HG03045 (cell line): Measurements from ENCODE around the gene FLRT1.

ENCODE experiments used
- ATAC-seq: cut with Tn5 transposase; IDR thresholded peaks from one replicate; pipeline ENCODE4 v1.9.1; 2021; ENCODE audit warnings: mild to moderate bottlenecking, moderate library complexity; ENCODE audit not compliant: unreplicated experiment

Gene FLRT1, protein sequence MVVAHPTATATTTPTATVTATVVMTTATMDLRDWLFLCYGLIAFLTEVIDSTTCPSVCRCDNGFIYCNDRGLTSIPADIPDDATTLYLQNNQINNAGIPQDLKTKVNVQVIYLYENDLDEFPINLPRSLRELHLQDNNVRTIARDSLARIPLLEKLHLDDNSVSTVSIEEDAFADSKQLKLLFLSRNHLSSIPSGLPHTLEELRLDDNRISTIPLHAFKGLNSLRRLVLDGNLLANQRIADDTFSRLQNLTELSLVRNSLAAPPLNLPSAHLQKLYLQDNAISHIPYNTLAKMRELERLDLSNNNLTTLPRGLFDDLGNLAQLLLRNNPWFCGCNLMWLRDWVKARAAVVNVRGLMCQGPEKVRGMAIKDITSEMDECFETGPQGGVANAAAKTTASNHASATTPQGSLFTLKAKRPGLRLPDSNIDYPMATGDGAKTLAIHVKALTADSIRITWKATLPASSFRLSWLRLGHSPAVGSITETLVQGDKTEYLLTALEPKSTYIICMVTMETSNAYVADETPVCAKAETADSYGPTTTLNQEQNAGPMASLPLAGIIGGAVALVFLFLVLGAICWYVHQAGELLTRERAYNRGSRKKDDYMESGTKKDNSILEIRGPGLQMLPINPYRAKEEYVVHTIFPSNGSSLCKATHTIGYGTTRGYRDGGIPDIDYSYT

DNA sequence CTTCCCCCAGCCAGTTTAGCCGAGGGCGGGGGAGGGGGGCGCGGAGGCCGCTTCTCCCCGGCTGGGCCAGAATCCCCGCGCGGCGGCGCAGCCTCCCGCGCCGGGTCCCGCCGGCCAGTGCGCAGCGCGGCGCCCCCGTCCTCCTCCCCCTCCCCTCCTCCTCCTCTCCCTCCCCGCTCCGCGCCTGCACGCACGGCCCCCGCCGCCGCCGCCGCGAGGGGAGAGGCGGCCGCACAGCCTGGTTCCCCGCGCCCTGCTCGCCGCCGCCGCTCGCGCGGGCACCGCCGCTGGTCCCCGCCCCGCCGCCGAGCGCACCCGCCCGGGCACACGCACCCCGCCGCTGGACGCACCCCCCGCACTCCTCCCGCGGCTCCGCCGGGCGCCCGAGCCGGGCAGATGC is at the start of gene FLRT1:
Gene FLRT1, plus strand, starts transcription at position 356 of the 400 bp plus-strand sequence. CDS start 80,337 bp downstream, outside the sequence.
- no peak for ATAC-seq

DNA sequence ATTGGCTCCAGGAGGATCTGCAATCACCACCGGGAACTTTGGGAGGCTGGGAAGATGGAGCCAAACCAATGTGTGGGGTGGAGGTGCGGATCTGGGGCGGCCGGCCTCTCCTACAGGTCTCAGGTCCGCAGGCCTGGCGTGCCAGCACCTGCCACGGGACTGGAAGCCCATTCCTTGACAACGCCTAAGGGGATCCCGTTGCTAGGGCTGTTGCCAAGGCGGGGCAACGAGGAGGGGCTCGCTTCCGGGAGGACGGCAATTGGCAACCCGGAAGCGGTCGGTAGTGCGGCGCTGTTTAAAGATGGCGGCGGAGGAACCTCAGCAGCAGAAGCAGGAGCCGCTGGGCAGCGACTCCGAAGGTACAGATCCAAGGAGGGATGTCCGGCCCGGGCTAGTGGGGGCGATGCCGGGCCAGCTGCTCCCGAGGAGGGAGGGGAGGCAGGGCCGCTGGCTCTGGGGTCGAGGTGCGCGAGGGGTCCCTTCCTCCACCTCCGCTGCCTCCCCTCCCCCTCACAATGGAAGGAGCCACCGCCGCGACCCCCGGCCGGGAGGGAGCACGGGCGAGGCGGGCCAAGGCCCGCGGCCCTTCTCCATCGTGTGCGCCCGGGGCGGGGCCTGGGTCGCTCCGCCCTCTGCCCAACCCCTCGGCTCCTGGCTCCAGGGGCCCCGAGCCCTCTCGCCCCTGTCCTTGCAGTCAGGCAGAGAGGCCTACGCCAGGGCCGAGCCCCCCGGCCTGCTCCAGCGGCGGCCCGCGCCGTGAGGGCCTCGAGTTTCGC is 49.4 kb upstream of the FLRT1 start, which contains the start of gene OTUB1:
Gene OTUB1, plus strand, starts transcription at position 283 of the 776 bp plus-strand sequence. Its CDS starts 19 bp downstream, at position 302.
- peak; percentile 87 for ATAC-seq

DNA sequence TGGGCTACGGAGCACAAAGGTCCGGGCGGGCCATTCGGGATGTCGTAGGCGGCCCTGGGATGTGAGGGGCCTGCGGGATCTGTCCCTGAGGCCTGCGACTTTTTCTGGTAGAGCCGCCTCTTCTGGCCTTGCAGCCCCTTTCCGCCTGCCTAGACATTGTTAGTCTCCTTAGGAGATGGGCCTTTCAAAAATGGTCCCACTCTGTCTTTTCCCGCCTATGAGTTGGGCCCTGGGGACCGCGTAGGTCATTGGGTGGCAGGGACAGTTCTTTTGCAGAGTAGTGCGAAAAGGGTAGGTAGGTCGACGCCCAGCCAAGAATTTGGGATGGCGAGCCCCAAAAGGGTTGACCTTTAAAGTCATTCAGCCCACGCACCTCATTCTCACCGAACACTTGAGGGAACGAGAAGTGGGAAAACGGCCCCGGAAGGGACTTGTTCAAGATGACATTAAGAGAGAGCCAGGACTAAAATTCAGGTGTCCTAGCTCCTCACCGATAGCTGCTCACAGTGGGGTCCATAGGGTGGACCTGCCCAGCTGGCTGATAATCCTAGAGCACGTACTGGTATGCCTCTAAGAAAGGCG is 48.7 kb upstream of the FLRT1 start:
- ATAC-seq = no peak

DNA sequence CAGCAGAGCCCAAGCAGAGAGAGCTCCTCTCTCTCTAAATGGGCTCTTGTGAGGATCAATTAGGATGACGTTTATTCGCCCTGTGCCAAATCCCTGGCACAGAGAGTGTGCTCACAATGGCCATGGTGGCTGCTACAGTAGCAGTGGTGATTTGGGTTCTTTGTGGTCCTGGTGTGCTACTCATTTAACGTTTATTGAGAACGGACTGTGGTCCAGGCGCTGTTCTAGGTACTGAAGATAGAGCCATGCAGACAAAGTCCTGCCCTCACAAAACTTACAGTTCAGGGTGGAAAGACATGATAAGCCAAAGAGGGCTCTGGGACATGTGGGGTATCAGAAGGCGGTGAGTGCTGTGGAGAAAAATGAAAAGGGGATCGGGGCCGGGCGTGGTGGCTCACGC is 44.2 kb upstream of the FLRT1 start:
- no peak for ATAC-seq

DNA sequence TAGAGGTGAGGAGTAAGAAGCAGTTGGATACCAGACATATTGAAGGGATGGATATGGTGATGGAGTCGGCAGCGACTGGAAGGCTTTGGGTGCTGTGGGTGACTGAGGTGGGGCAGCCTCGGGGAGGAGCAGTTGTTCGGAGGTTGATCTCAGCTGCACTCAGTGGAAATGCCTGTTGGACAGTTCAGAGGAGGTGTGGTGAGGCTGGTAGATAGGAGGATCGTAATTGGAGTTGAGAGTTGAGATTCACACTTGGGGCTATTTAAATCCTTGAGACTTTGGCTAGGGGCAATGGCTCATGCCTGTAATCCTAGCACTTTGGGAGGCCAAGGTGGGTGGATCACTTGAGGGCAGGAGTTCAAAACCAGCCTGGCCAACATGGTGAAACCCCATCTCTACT is 42.6 kb upstream of the FLRT1 start:
- ATAC-seq = no peak

DNA sequence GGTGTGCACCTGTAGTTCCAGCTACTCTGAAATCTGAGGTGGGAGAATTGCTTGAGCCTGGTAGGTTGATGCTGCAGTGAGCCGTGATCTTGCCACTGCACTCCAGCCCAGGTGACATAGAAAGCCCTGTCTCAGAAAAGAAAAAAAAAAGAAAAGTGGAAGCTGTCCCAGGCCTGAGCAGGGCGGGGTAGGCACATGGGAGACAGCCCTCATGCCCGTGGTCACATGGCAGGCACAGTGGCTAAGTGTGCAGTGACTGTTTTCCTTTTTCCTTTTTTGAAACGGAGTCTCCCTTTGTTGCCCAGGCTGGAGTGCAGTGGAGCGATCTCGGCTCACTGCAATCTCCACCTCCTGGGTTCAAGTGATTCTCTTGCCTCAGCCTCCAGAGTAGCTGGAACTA is 41.7 kb upstream of the FLRT1 start:
- no peak for ATAC-seq

DNA sequence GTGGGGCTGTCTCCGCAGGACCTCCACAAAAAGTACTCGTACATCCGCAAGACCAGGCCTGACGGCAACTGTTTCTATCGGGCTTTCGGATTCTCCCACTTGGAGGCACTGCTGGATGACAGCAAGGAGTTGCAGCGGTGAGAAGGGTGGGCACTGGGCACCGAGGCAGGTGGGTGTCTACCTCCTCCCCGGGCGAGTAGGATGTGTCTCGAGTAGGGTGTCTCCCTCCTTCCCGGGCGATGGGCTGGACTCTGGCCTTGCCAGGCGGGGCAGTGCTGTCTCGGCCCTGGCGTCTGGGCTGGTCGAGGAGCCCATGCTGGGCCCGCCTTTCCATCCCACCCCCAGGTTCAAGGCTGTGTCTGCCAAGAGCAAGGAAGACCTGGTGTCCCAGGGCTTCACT is 39.2 kb upstream of the FLRT1 start:
- no peak for ATAC-seq

DNA sequence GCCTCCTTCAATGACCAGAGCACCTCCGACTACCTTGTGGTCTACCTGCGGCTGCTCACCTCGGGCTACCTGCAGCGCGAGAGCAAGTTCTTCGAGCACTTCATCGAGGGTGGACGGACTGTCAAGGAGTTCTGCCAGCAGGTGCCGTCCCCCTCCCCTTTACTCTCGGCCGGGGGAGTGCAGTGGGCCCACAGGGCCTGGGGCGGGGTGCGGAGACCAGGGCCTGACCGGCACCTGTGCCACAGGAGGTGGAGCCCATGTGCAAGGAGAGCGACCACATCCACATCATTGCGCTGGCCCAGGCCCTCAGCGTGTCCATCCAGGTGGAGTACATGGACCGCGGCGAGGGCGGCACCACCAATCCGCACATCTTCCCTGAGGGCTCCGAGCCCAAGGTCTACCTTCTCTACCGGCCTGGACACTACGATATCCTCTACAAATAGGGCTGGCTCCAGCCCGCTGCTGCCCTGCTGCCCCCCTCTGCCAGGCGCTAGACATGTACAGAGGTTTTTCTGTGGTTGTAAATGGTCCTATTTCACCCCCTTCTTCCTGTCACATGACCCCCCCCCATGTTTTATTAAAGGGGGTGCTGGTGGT is 38.5 kb upstream of the FLRT1 start:
- no peak for ATAC-seq

DNA sequence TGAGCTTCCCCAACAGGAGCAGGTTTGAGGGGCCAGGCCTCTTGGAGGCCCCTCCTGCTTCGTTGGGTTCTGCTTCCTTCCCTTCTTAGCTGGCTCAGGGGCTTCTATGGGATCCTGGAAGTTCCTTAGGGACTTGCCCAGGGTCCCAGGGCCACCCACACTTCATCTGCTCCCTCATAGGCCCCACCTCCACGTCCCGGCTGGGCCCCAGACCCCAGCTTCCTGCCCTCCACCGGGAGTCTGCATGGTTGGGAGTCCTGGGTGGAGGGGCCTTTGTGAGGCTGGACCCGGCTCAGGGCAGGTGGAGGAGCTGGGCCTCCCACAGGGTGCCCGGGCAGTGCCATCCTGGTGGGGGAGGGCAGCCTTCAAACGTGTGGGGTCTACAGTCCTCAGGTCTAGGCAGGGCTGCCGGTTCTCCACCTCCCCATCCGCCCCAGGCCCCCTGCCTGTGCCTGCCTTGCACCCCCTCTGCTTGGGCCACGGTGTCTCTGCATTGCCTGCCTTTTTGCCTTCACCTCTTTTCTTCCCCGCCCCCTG is 37.9 kb upstream of the FLRT1 start:
- ATAC-seq = no peak

DNA sequence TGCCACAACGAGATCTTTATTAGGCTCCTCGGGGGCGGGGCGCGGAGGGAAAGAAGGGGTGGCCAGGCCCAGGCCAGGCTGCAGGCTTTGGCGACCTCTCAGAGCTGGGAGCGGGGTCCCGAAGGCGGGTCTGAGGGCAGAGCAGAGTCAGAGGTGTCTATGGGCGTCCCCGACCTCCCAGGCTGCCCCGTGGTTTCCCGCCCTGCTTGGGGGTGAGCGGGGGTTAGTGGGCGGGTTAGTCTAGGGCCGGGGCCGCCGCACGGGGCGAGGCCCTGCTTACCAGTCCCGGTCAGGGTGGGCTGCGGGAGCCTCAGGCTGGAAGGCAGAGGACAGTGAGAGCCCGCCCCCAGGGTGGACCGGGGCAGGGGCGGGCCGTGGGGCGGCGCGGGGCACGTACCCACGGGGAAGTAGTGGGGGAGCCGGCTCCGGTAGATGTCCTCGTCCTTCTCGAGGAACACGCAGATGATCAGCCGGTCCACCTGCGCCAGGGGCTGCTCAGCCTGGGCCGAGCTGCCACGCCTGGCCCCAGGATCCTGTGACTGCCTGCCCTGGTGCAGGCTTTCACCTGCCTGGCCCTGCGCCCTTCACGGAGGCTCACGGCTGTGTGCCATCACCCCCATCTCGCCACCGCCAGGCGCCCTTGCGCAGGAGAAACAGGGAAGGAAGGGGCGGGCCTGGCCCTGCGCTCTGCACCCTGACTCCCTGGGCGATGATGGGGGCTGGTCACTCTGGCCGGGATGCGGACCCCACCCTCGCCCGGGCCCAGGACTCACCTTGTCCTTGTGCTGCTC is 37.0 kb upstream of the FLRT1 start:
- ATAC-seq = no peak

DNA sequence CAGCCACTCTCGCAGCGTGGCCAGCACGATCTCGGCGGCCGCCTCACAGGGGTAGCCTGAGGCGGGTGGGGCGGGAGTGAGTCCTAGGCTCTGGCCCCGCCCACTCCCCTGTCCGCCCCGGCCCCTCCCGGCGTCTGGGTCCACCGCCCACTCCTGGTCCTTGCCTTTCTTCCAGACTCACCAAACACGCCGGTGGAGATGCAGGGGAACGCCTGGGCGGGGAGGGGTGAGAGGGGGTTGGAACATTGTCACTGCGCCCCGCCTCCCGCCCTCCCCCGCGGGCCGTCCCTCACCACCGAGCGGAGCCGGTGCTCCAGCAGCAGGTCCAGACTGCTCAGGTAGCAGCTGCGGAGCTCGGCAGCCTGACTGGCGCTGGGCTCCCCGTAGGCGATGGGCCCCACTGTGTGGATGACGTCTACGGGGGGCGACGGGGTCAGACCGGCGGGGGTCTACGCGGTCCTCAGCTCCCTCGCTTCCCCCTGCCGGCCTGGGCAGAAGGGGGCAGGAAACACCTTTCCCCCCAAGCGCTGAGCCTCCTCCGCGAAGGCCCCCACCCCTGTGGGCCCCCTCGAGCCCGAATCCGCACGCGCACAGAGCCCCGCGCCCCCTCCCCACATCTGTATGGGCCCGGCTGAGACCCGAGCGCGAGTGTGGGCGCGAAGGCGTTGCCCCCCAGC is 36.2 kb upstream of the FLRT1 start:
- ATAC-seq = no peak

DNA sequence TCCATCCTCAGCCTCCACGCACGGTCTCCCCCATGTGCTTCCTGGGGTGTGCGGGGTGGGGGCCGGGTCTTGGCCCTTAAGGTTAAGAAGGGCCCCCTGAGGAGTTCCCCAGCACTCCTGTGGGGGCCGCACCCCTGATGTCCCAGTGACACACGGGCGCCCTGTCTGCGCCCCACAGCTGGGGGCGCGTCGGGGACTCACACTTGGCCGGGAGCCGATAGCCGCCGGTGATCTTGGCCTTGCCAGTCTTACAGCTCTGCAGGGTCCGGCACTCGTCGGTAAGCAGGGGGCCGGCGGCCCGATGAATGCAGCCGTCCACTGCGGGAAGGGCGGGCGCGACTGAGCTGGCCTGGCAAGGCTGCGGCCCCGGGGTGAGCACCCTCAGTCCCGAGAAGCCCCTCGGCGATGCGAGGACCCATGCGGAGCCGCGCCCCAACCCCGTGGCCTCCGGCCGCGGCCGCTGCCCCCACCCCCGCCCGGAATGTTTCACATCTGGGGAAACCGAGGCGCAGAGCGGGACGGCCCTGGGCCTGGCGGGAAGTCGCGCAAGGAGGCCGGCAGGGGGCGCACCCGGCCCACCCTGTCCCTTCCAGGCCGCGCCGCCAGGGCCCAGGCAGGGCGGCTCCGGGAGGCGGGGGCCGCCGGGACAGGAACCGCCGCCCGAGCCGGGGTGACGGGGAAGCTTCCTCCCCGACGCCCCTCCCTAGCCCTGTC is 35.5 kb upstream of the FLRT1 start:
- ATAC-seq = no peak

DNA sequence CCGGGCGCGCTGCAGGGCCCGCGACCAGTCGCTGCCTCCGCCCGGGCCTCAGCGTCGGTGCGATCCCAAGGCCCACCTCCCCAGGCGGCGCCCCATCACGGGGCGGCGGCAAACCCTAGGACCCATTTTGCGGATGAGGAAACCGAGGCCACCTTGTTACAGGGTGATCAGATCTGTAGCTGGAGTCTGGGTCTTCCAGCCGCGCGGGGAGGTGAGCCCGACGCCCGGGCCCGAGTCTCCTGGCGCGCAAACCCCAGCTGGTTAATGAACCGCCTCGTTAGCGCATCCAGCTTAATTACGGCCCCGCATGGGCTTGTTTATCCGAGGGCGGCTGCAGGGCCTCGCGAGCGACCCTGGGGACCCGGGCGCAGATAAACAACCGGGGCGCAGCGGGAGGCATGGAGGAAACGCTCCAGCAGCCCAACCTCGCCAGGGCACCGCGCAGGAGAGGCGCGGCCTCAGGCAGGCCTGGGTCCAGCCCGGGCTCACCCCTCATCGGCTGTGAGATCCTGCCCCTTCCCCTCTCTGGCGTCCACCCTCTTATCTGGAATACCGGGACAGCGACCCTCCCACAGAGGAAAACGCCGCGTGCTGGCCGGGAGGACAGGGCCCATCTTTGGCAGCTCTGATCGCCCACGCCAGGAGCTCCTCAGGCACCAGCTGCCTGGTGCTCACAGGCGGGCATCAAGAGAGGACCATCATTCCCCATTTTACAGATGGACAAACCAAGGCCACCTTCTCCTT is 34.8 kb upstream of the FLRT1 start:
- ATAC-seq = no peak

DNA sequence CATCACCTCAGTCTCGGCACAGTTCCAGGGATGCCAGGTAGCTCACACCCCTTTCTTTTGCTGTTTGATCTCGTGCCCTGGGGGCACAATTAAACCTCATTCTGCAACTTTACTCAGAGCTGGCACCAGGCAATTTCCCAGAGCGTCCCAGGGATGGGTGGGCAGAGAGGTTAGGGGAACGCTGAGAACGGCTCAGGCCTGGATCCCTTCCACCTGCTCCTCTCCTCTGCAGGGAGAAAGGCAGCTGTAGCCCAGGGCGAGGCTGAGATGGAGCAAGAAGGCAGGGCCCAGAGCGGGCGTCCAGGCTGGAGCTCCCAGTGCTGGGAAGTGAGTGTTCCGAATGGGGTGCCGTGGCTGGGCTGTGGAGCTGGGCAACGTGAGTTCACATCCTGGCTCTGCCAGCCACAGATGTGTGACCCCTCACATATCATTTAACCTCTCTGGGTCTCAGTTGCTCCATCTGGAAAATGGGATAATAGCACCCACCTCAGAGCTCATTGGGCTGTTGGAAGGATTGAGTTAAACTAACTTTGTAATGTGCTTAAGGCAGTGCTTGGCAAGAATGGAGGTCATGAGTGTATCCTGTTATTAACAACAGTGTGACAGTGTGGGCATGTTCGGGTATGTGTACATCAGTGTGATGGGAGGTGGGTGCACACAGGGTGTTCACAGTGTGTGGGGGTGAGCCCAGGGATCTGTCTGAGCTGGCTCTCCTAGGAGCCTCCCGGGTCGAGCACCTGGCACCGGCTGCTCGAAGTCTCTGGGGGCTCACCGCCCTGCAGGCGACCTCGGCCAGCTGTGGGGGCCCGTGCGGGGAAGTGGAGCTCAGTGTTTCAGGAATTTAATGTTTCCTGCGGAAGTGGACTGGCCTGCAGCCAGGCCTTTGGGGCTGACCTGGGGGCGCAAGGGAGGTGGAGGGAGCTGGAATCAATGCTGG is 34.0 kb upstream of the FLRT1 start:
- ATAC-seq = no peak

DNA sequence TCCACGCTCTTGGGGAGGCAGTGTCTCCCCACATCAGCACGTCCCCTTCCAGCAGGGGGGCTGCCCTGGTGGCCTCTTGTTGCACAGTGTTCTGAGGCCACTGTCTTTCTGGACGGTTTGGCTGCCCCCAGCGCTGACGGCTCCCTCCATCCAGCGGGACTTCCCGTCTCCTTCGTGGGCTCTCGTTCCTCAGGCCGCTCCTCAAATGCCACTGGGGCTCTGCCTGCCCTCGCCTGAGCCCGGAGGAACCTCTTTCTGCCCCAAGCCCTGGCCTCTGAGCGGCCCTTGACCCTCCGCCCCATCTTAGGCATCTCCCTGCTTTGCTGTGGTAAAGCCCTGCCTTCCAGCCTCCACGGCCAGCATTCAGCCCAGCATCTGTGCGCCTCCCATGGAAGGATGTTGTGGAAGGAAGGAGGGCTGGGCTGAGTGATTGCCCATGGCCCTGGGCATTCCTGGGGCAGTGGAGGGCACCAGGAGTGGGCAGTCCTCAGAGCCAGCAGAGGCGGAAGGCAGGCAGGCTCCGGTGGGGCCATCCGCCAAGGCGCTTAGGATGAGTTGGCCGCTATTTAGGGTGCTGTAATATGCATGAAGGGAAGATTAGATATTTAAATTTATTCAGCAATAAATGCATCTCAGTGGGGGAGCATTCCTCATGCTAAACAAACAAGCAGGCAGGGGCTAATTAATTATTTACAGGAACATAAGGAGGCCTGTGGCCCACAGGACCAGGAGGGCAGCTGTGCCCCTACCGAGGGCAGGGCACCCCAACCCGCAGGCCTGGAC is 31.7 kb upstream of the FLRT1 start:
- ATAC-seq = no peak

DNA sequence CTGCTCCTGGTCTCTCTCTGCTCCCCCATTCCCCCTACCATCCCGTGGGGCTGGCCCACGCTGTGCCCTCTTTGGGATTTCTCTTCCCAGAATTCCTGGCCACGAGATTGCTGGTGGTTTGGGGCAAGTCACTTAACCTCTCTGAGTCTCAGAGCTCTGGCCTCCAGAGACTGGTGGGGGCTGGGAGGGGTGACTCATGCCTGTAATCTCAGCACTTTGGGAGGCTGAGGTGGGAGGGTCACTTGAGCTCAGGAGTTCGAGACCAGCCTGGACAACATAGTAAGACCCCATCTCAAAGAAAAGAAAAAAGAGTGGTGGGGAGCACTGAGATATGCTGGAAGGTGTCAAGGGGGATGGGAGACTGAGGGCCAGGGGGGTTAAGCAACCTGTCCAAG is 31.1 kb upstream of the FLRT1 start:
- no peak for ATAC-seq
